IMR-90 (cell line): ENCODE data around the gene BBS12. TPM values are rescaled to one million over a fixed set of nuclear protein-coding genes. Genes with fewer than 3 reads are reported as not detected.

Source experiments
- ATAC-seq: fragments of 200-7000 bp; cut with Tn5 transposase; 2 replicates; pipeline ENCODE4 v1.9.1; 2020; ENCODE audit warnings: low read depth, mild to moderate bottlenecking, moderate library complexity
- BruUV-seq: library from RNA; stranded (reverse); fragments of 400-500 nt; replicated peaks from 2 replicates; lab custom pipeline; 2021; lab: Mats Ljungman, UMichigan
- CTCF ChIA-PET: fragments of 300-600 bp; formaldehyde crosslinking; extraction: SDS; loops from one replicate; lab custom pipeline; 2021; ENCODE audit warnings: antibody characterized with exemption; lab: Yijun Ruan, JAX
- POLR2A ChIA-PET: fragments of 300-600 bp; sonication (Branson Sonifier 250); formaldehyde crosslinking; loops from one replicate; lab custom pipeline; 2022; ENCODE audit warnings: antibody characterized with exemption; ENCODE audit not compliant: unreplicated experiment; lab: Charles Lee
- DNase-seq: peaks from one replicate; pipeline ENCODE4 v3.0.0; 2013
- H2AFZ ChIP-seq: replicated peaks from 2 replicates; pipeline ENCODE3; 2013; ENCODE audit warnings: low read length, mild to moderate bottlenecking; ENCODE audit not compliant: poor library complexity
- H2AK5ac ChIP-seq: 2 replicates; pipeline ENCODE4 v1.6.1; 2013; ENCODE audit warnings: low read depth, low read length, inconsistent platforms
- H2AK9ac ChIP-seq: replicated peaks from 2 replicates; pipeline ENCODE3; 2013; ENCODE audit warnings: mild to moderate bottlenecking, low read depth, low read length, moderate library complexity; ENCODE audit not compliant: poor library complexity
- H2BK120ac ChIP-seq: 2 replicates; pipeline ENCODE4 v1.6.1; 2013; ENCODE audit warnings: low read depth, low read length, inconsistent platforms
- H2BK15ac ChIP-seq: 3 replicates; pipeline ENCODE4 v1.6.1; 2013; ENCODE audit warnings: low read depth, low read length, inconsistent platforms
- H2BK20ac ChIP-seq: 2 replicates; pipeline ENCODE4 v1.6.1; 2013; ENCODE audit warnings: low read depth, mild to moderate bottlenecking, inconsistent platforms, low read length, moderate library complexity
- H2BK5ac ChIP-seq: 2 replicates; pipeline ENCODE4 v1.6.1; 2013; ENCODE audit warnings: mild to moderate bottlenecking, low read depth, low read length, inconsistent platforms; ENCODE audit not compliant: poor library complexity, severe bottlenecking
- H3K14ac ChIP-seq: replicated peaks from 2 replicates; pipeline ENCODE4 v1.6.1; 2013; ENCODE audit warnings: low read depth, low read length, inconsistent platforms
- H3K18ac ChIP-seq: 2 replicates; pipeline ENCODE4 v1.6.1; 2013; ENCODE audit warnings: low read depth, low read length, control low read depth
- H3K23ac ChIP-seq: 2 replicates; pipeline ENCODE4 v1.6.1; 2013; ENCODE audit warnings: low read depth, low read length, inconsistent platforms
- H3K27ac ChIP-seq: 2 replicates; pipeline ENCODE4 v1.5.1; 2013; ENCODE audit warnings: mild to moderate bottlenecking, control low read depth, low read length; ENCODE audit not compliant: insufficient read depth
- H3K27me3 ChIP-seq: 2 replicates; pipeline ENCODE4 v1.6.1; 2013; ENCODE audit warnings: low read length; ENCODE audit not compliant: control insufficient read depth, insufficient read depth
- H3K36me3 ChIP-seq: 2 replicates; pipeline ENCODE4 v1.6.1; 2013; ENCODE audit warnings: low read length, mixed read lengths; ENCODE audit not compliant: control insufficient read depth, insufficient read depth
- H3K4ac ChIP-seq: 2 replicates; pipeline ENCODE4 v1.6.1; 2013; ENCODE audit warnings: low read depth, low read length, inconsistent platforms
- H3K4me1 ChIP-seq: 2 replicates; pipeline ENCODE4 v1.6.1; 2013; ENCODE audit warnings: low read length, mixed read lengths; ENCODE audit not compliant: control insufficient read depth, insufficient read depth
- H3K4me2 ChIP-seq: 2 replicates; pipeline ENCODE4 v1.6.1; 2013; ENCODE audit warnings: low read depth, mild to moderate bottlenecking, control low read depth, low read length, moderate library complexity
- H3K4me3 ChIP-seq: 2 replicates; pipeline ENCODE4 v1.5.1; 2013; ENCODE audit warnings: low read depth, mild to moderate bottlenecking, control low read depth, low read length, moderate library complexity; ENCODE audit not compliant: insufficient read depth
- H3K56ac ChIP-seq: 2 replicates; pipeline ENCODE4 v1.6.1; 2013; ENCODE audit warnings: low read length, inconsistent platforms; ENCODE audit not compliant: insufficient read depth; ENCODE audit errors: extremely low read depth
- H3K79me1 ChIP-seq, 2 experiments: 2 replicates each; pipeline ENCODE4 v1.6.1; 2013; ENCODE audit warnings: low read length in 2 of 2, inconsistent platforms in 1 of 2, low read depth in 1 of 2
- H3K9ac ChIP-seq: 2 replicates; pipeline ENCODE4 v1.6.1; 2013; ENCODE audit warnings: low read depth, low read length, control low read depth
- H3K9me1 ChIP-seq: 2 replicates; pipeline ENCODE4 v1.6.1; 2013; ENCODE audit warnings: low read length, inconsistent platforms; ENCODE audit not compliant: insufficient read depth
- H3K9me3 ChIP-seq: 2 replicates; pipeline ENCODE4 v1.6.1; 2013; ENCODE audit warnings: low read length; ENCODE audit not compliant: control insufficient read depth, insufficient read depth
- H4K20me1 ChIP-seq: 2 replicates; pipeline ENCODE4 v1.6.1; 2013; ENCODE audit warnings: low read length, inconsistent platforms; ENCODE audit not compliant: insufficient read depth
- H4K5ac ChIP-seq: 2 replicates; pipeline ENCODE4 v1.6.1; 2013; ENCODE audit warnings: mild to moderate bottlenecking, low read depth, low read length, control low read depth
- H4K8ac ChIP-seq, 2 experiments: 2 replicates each; pipeline ENCODE4 v1.6.1; 2013; ENCODE audit warnings: low read depth in 2 of 2, low read length in 2 of 2, control low read depth in 1 of 2, inconsistent platforms in 1 of 2
- H4K91ac ChIP-seq: 2 replicates; pipeline ENCODE4 v1.6.1; 2013; ENCODE audit warnings: low read depth, low read length, inconsistent platforms; ENCODE audit not compliant: insufficient read depth
- BHLHE40 ChIP-seq: fragments of 150-350 bp; IDR thresholded peaks from 2 replicates; pipeline ENCODE4 v1.6.1; 2016; ENCODE audit warnings: mild to moderate bottlenecking, low read depth, low read length
- CEBPB ChIP-seq: IDR thresholded peaks from 2 replicates; pipeline ENCODE4 v1.6.1; 2012; ENCODE audit warnings: low read depth, low read length, improper control_type of control experiment
- CHD1 ChIP-seq: IDR thresholded peaks from 2 replicates; pipeline ENCODE4 v1.6.1; 2012; ENCODE audit warnings: low read depth, low read length, improper control_type of control experiment
- FOS ChIP-seq: fragments of 150-350 bp; IDR thresholded peaks from 2 replicates; pipeline ENCODE4 v1.6.1; 2016; ENCODE audit warnings: low read depth, low read length
- MXI1 ChIP-seq: IDR thresholded peaks from 2 replicates; pipeline ENCODE4 v1.6.1; 2012; ENCODE audit warnings: low read depth, mild to moderate bottlenecking, low read length, moderate library complexity, borderline replicate concordance
- NFE2L2 ChIP-seq: fragments of 150-350 bp; IDR thresholded peaks from 2 replicates; pipeline ENCODE4 v1.6.1; 2016; ENCODE audit warnings: low read depth, mild to moderate bottlenecking, low read length
- POLR2A ChIP-seq: IDR thresholded peaks from 2 replicates; pipeline ENCODE4 v1.6.1; 2012; ENCODE audit warnings: mild to moderate bottlenecking, low read depth, low read length
- RAD21 ChIP-seq: IDR thresholded peaks from 2 replicates; pipeline ENCODE4 v1.6.1; 2012; ENCODE audit warnings: low read length, improper control_type of control experiment
- RCOR1 ChIP-seq: IDR thresholded peaks from 2 replicates; pipeline ENCODE4 v1.6.1; 2012; ENCODE audit warnings: mild to moderate bottlenecking, low read length, improper control_type of control experiment; ENCODE audit not compliant: insufficient replicate concordance
- SMC3 ChIP-seq: fragments of 150-350 bp; IDR thresholded peaks from 2 replicates; pipeline ENCODE4 v1.6.1; 2016; ENCODE audit warnings: low read depth, mild to moderate bottlenecking, antibody characterized with exemption, low read length, moderate library complexity
- WGBS, 2 experiments: methylation state at CpG; one replicate each; pipeline versions ENCODE4 v1.1.5 to v1.1.7; 2013; ENCODE audit warnings: missing lambda C conversion rate in 2 of 2; ENCODE audit not compliant: insufficient read length in 1 of 2; ENCODE audit errors: extremely low coverage in 2 of 2; 5-methylcytosine and 5-hydroxymethylcytosine counted together
- dilution Hi-C: fragments of 300-500 bp; cut with HindIII; formaldehyde crosslinking; loops from one replicate; pipeline ENCODE4 v1.14.3; 2018; ENCODE audit warnings: low sequenced_read_pairs; ENCODE audit not compliant: unreplicated experiment
- in situ Hi-C: fragments of 300-500 bp; cut with MboI; formaldehyde crosslinking; loops from 3 replicates; pipeline ENCODE4 v1.14.3; 2019; ENCODE audit warnings: low sequenced_read_pairs, inconsistent platforms, mixed read lengths
- intact Hi-C: fragments of 100-400 bp; cut with micrococcal nuclease; formaldehyde crosslinking; loops from 2 replicates; pipeline ENCODE4 v1.10.0; 2022
- polyA plus RNA-seq, 3 experiments: library from polyadenylated mRNA; depleted of rRNA; stranded (reverse); fragments of >200 nt; gene quantifications; 2 replicates each; pipeline ENCODE4 v1.2.3, GENCODE V29; 2012; ENCODE audit warnings: low replicate concordance in 1 of 3
- total RNA-seq: library from RNA; depleted of rRNA; stranded (reverse); fragments of >200 nt; gene quantifications from 2 replicates; pipeline ENCODE4 v1.2.3, GENCODE V29; 2012

The BBS12 gene
- total and polyA plus RNA-seq, 2 of the 4 experiments (the other 2 are of a cell fraction), result 1.1 to 5.9 TPM

DNA sequence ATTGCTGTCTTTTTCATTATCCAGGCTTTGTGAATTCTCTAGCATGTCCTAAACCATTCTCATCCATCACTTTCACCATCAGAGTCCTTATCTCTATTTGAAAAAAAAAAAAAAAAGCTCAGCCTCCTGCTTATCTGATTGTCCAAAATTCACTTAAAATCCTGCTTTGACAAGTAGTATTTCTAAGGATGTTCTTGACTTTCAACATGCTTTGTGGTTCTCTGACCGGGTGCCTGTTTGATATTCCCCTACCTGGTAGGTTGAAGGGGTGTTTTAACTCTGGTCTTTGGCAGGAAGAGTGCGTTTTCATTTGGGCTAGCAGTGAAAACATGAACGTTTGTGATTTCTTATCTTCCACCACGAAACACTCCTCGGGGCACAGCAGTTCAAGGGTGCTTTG lies 17.3 kb upstream of the BBS12 start:
- no peak overlapping the region for H2BK5ac ChIP-seq
- H2AK5ac ChIP-seq, result no peak overlapping the region
- no peak overlapping the region for H4K5ac ChIP-seq
- H3K18ac ChIP-seq, result no peak overlapping the region
- ChIA-PET POLR2A (interaction anchor here (0.6 kb wide), 1 partner anchor 111 kb away, joined by 5 read pairs; no protein-coding TSS in a partner anchor), CTCF (interaction anchor here (1.0 kb wide), 1 partner anchor 12 kb away, joined by 3 read pairs; no protein-coding TSS in a partner anchor)
- dilution Hi-C loops (no loop called here), intact Hi-C loops (no loop called here), in situ Hi-C loops (loop anchor here (25.0 kb wide), 1 partner anchor 803 kb away; no protein-coding TSS in a partner anchor)
- H3K4ac ChIP-seq, result no peak overlapping the region
- H4K20me1 ChIP-seq, result no peaks in the 10 kb centered on the region
- no peak overlapping the region for H2BK20ac ChIP-seq
- H3K4me2 ChIP-seq, result 0 out of 2 replicates have a peak overlapping the region, but pooled peaks have one; percentile 35
- no peak overlapping the region for H2BK120ac ChIP-seq
- H3K4me1 ChIP-seq, result no peaks in the 10 kb centered on the region
- no peak overlapping the region for H2AFZ ChIP-seq
- WGBS, 2 experiments, result no CpG with 5 or more reads among the region's 5 CpGs
- no peaks in the 10 kb centered on the region for H3K79me1 ChIP-seq
- no peaks in the 10 kb centered on the region for H3K36me3 ChIP-seq
- no peaks in the 10 kb centered on the region for H3K9me3 ChIP-seq
- no TSS peak for BruUV-seq
- H3K9me1 ChIP-seq, result no peaks in the 10 kb centered on the region
- no peak overlapping the region for H2AK9ac ChIP-seq
- no peak for TF ChIP-seq RAD21
- no peak for TF ChIP-seq MXI1
- no peak for TF ChIP-seq CHD1
- no peak for TF ChIP-seq FOS
- TF ChIP-seq POLR2A, result no peak
- TF ChIP-seq SMC3, result no peak
- TF ChIP-seq CEBPB, result no peak
- no peak for TF ChIP-seq BHLHE40
- no peak for TF ChIP-seq NFE2L2
- TF ChIP-seq RCOR1, result no peak
- no peak overlapping the region for H4K8ac ChIP-seq
- no peaks in the 10 kb centered on the region for H3K27me3 ChIP-seq
- H3K14ac ChIP-seq, result no peak overlapping the region
- H3K23ac ChIP-seq, result no peak overlapping the region
- no peak overlapping the region for H4K91ac ChIP-seq
- ATAC-seq (no peak), DNase-seq (no peak)
- H2BK15ac ChIP-seq, result no peak overlapping the region
- H3K27ac ChIP-seq, result no peak overlapping the region
- H3K4me3 ChIP-seq, result no peak overlapping the region
- no peak overlapping the region for H3K9ac ChIP-seq
- no peak overlapping the region for H3K56ac ChIP-seq
